Measurements from ENCODE around the gene IPCEF1. TPM values are rescaled to one million over a fixed set of nuclear protein-coding genes. Genes with fewer than 3 reads are reported as not detected.
A peak's percentile ranks its signal among the peaks of the same experiment; 100 is the strongest.

Gene IPCEF1
- total and polyA plus RNA-seq, 2 donors (not counting 1 experiment from before 2014, with no cell fraction given) = 0.03 to 0.33 TPM

GRCh38 chr6:154373971-154374370 lies 17.4 kb upstream of the IPCEF1 start:
- H3K4me1 ChIP-seq (ENCODE audit: control insufficient read depth, extremely low read depth, insufficient read depth, low read length) = peaks cover 2% of the 10 kb centered on the region
- no peaks in the 10 kb centered on the region for H4K20me1 ChIP-seq (ENCODE audit: control insufficient read depth, extremely low read depth, insufficient read depth, low read length)
- H3K4me3 ChIP-seq (replicated peaks in 1 of 4; ENCODE audit: control extremely low read depth in 1 of 4, insufficient read depth in 1 of 4, low read depth in 3 of 4, low read length in 4 of 4) = no peak overlapping the region
- TF ChIP-seq EZH2 (IDR thresholded peaks at IDR 0.05; ENCODE audit: low read length, missing control alignments) (no peak), CTCF (conservative IDR thresholded peaks at IDR 0.05 in 1 of 2, IDR thresholded peaks at IDR 0.05 in 1 of 2; ENCODE audit: low read depth in 1 of 2, low read length in 2 of 2) (no peak)
- H2AFZ ChIP-seq (ENCODE audit: low read length) = no peak overlapping the region
- no peaks in the 10 kb centered on the region for H3K36me3 ChIP-seq (ENCODE audit: control insufficient read depth, insufficient read depth, low read length)
- H3K4me2 ChIP-seq (ENCODE audit: extremely low read depth, insufficient read depth, low read length) = no peak overlapping the region
- H3K27me3 ChIP-seq (ENCODE audit: control insufficient read depth, insufficient read depth, low read length) = no peaks in the 10 kb centered on the region
- H3K9me3 ChIP-seq (ENCODE audit: control insufficient read depth, insufficient read depth, low read depth, low read length) = no peaks in the 10 kb centered on the region
- DNase-seq (ENCODE audit: low read depth in 2 of 2) = no peak
- H3K79me2 ChIP-seq (ENCODE audit: control insufficient read depth, insufficient read depth, low read length) = no peaks in the 10 kb centered on the region
- H3K27ac ChIP-seq (ENCODE audit: insufficient read depth, low read length) = no peak overlapping the region
- no peak overlapping the region for H3K9ac ChIP-seq (ENCODE audit: insufficient read depth, low read length)

GRCh38 chr6:154371281-154371680 lies 14.7 kb upstream of the IPCEF1 start:
- Histone ChIP-seq H3K27me3 (ENCODE audit: control insufficient read depth, insufficient read depth, low read length) (no peaks in the 10 kb centered on the region), H3K4me2 (ENCODE audit: extremely low read depth, insufficient read depth, low read length) (no peak overlapping the region), H4K20me1 (ENCODE audit: control insufficient read depth, extremely low read depth, insufficient read depth, low read length) (no peaks in the 10 kb centered on the region), H3K9ac (ENCODE audit: insufficient read depth, low read length) (no peak overlapping the region), H3K79me2 (ENCODE audit: control insufficient read depth, insufficient read depth, low read length) (no peaks in the 10 kb centered on the region), H3K36me3 (ENCODE audit: control insufficient read depth, insufficient read depth, low read length) (no peaks in the 10 kb centered on the region), H3K4me1 (ENCODE audit: control insufficient read depth, extremely low read depth, insufficient read depth, low read length) (peaks cover 2% of the 10 kb centered on the region), H3K4me3 (replicated peaks in 1 of 4; ENCODE audit: control extremely low read depth in 1 of 4, insufficient read depth in 1 of 4, low read depth in 3 of 4, low read length in 4 of 4) (no peak overlapping the region), H3K27ac (ENCODE audit: insufficient read depth, low read length) (no peak overlapping the region), H3K9me3 (ENCODE audit: control insufficient read depth, insufficient read depth, low read depth, low read length) (no peaks in the 10 kb centered on the region), H2AFZ (ENCODE audit: low read length) (no peak overlapping the region)
- DNase-seq (ENCODE audit: low read depth in 2 of 2) = no peak
- TF ChIP-seq EZH2 (IDR thresholded peaks at IDR 0.05; ENCODE audit: low read length, missing control alignments) (no peak), CTCF (conservative IDR thresholded peaks at IDR 0.05 in 1 of 2, IDR thresholded peaks at IDR 0.05 in 1 of 2; ENCODE audit: low read depth in 1 of 2, low read length in 2 of 2) (no peak)

- Histone ChIP-seq H3K27me3 (ENCODE audit: control insufficient read depth, insufficient read depth, low read length) (no peaks in the 10 kb centered on the region), H3K9me3 (ENCODE audit: control insufficient read depth, insufficient read depth, low read depth, low read length) (no peaks in the 10 kb centered on the region), H3K4me3 (replicated peaks in 1 of 4; ENCODE audit: control extremely low read depth in 1 of 4, insufficient read depth in 1 of 4, low read depth in 3 of 4, low read length in 4 of 4) (no peak overlapping the region), H2AFZ (ENCODE audit: low read length) (peak overlapping the region; percentile 52), H3K4me1 (ENCODE audit: control insufficient read depth, extremely low read depth, insufficient read depth, low read length) (peaks cover 2% of the 10 kb centered on the region), H3K79me2 (ENCODE audit: control insufficient read depth, insufficient read depth, low read length) (no peaks in the 10 kb centered on the region), H3K36me3 (ENCODE audit: control insufficient read depth, insufficient read depth, low read length) (no peaks in the 10 kb centered on the region), H3K27ac (ENCODE audit: insufficient read depth, low read length) (no peak overlapping the region), H3K4me2 (ENCODE audit: extremely low read depth, insufficient read depth, low read length) (peak overlapping the region; percentile 54), H3K9ac (ENCODE audit: insufficient read depth, low read length) (no peak overlapping the region), H4K20me1 (ENCODE audit: control insufficient read depth, extremely low read depth, insufficient read depth, low read length) (no peaks in the 10 kb centered on the region)
- TF ChIP-seq CTCF (conservative IDR thresholded peaks at IDR 0.05 in 1 of 2, IDR thresholded peaks at IDR 0.05 in 1 of 2; ENCODE audit: low read depth in 1 of 2, low read length in 2 of 2) = peak; percentile 52 to 61
- TF ChIP-seq EZH2 (IDR thresholded peaks at IDR 0.05; ENCODE audit: low read length, missing control alignments) = no peak
- DNase-seq (ENCODE audit: low read depth in 2 of 2) = peak; percentile 53 to 71
These were observed 13.9 kb upstream of the IPCEF1 start for GRCh38 chr6:154370545-154370944.

Data from fibroblast of lung (primary cell).